Activated CD8-positive, alpha-beta memory T cell treated with anti-CD3 and anti-CD28 coated beads for 36 hours (primary cell): ENCODE data around the gene L3MBTL3. TPM values are rescaled to one million over a fixed set of nuclear protein-coding genes. Genes with fewer than 3 reads are reported as not detected.

Experiments
- CTCF ChIA-PET: fragments of 350-600 bp; sonication (Branson Sonifier 250); formaldehyde crosslinking; loops from one replicate; lab custom pipeline; 2021; ENCODE audit warnings: antibody characterized with exemption; lab: Charles Lee
- POLR2A ChIA-PET: fragments of 350-600 bp; sonication (Branson Sonifier 250); formaldehyde crosslinking; loops from one replicate; lab custom pipeline; 2021; ENCODE audit warnings: antibody characterized with exemption; lab: Charles Lee
- total RNA-seq, 2 experiments: library from RNA; stranded (reverse); gene quantifications; one replicate each; pipeline ENCODE4 v1.2.3, GENCODE V29; 2021

The L3MBTL3 gene
- total RNA-seq, 2 experiments from 2014 or later: 9.5 to 9.8 TPM

DNA sequence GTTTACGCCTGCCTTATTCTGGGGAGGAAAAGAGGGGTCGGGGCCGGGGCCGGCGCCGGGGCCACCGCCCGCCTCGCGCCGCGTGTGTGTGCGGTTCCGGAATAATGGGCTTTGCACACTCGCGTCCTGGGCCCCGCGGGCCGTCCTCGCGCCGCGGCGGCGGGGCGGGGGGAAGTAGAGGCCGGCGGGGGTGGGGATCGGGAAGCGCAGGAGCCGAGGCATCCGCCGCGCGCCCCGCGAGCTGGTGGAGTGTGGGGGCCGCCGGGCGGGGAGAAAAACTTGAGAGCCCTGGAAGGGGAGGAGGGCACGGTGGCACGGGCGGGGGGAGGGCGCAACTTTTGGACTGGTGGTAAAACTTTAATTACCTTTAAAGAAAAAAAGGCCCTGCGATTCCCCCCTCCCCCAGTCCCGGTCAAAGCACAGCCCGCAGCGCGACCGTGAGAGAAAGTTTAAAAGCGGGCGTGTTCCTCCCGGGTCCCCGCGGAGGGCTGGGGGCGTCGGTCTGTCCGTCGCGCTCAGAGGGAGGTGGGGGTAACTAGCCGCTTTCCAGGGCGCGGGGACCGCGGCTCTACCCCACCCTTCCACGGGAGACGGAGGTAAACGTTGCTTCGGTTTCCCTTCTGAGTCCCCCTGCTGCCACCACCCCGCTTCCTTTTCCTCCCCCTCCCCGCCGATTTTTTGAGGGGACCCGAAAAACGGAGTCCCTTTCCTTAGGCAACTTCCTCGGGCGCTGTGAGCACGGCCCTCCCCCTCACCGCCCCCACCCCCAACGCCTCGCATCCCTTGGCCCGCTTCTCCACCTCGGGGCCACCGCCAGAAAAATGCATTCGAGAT is 1.9 kb downstream of the L3MBTL3 start:
- POLR2A ChIA-PET: interaction anchor here (0.6 to 1.0 kb wide), 2 partner anchors 160 to 253 kb away, joined by 4 to 7 read pairs; no protein-coding TSS in a partner anchor
- CTCF ChIA-PET: interaction anchor here (0.6 to 1.3 kb wide), 4 partner anchors 45 to 336 kb away, joined by 3 to 4 read pairs (median 3); no protein-coding TSS in a partner anchor

DNA sequence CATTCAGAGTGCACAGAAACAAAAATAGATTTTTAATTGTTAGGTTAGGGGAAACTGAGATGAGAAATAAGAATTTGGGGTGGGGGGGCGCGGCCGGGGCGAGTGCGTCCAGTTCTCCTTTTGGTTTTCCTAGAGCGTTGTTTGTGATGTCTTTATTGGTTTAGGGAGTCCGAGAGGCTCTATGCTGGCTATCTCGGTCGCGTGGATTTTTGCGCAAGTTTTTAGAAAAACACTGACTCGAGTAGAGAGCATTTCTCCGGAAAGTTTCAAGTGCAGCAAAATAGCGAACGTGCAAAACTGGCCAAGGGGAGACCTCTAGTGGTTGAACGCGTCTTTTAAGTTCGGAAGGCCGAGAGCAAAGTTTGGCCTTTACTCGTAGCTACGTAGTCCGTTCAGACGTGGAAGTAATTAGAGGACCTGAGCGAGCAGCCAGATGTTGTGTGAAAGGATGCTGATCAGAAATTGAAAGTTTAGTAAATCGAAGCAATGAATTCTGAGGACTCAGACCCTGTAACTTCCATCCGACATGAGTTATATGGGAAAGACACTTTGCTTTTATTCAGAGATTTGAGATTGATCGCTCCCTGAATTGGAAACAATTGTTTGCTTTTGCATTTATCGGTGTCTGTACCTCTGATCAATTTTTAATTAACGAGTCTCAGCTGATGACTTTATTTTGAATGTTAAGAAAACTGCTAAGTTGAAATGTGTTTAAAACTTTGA is 2.7 kb downstream of the L3MBTL3 start:
- ChIA-PET POLR2A (interaction anchor here (1.0 kb wide), 1 partner anchor 254 kb away, joined by 4 read pairs; no protein-coding TSS in a partner anchor), CTCF (interaction anchor here (0.7 to 1.3 kb wide), 6 partner anchors 8 to 336 kb away, joined by 3 to 8 read pairs (median 4); no protein-coding TSS in a partner anchor)

DNA sequence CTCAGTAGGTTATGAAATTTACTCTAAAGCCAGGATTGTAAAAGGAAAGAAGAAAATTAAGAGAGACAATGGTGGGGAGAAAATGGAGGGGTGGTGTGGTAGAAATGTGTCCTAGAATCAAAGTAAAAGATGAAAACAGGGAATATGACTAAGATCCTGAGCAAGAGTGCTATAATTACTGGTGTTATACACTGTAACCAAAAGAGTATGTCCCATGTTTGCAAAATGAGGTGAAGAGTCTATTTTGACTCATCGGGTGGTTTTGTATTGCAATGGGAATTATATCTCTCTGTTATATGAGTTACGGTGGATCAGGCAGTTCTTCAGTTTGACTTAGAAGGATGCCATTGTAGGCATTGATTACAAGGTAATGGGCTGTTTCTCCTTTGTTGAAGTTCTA is 8.5 kb downstream of the L3MBTL3 start:
- POLR2A ChIA-PET: no interaction called here
- CTCF ChIA-PET: no interaction called here

DNA sequence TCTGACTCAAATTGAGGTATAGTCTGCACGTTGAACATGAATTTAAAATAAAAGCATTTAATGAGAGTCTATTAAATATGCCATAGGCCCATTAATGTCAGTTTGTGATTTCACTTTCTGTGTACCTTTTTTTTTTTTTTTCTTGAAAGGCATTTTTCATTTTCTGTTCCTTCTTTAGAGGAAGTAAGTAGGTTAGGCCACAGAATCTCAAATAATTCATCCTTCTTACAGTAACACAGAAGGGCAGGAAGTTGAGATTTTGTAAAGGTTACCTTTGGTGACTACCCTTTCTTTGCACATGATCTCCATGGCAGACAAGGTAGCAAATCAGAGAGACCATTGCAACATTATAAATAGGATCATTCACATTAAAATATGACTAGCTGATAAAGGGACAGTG is 9.6 kb downstream of the L3MBTL3 start:
- ChIA-PET POLR2A (no interaction called here), CTCF (no interaction called here)

DNA sequence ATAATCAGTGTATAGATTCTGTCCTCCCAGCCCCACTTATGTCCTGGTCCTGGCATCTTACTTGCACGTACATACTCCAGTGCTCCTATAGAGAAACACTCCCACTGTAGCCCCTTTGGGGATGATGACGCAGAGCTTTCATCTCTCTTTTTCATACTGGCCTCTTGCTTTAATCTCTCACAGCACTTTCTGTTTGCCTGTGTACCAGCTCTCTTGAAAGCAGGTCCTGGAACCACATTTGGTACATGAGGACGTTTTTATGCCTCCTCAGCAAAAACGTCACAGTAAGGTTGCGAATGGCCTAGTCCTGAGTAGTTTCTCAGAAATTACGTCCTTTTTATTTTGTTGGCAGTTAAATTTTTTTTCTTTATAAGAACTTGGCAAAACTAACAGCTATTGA is 10.8 kb downstream of the L3MBTL3 start:
- POLR2A ChIA-PET: no interaction called here
- CTCF ChIA-PET: interaction anchor here (0.6 to 2.1 kb wide), 2 partner anchors 8 to 153 kb away, joined by 3 to 8 read pairs; no protein-coding TSS in a partner anchor

DNA sequence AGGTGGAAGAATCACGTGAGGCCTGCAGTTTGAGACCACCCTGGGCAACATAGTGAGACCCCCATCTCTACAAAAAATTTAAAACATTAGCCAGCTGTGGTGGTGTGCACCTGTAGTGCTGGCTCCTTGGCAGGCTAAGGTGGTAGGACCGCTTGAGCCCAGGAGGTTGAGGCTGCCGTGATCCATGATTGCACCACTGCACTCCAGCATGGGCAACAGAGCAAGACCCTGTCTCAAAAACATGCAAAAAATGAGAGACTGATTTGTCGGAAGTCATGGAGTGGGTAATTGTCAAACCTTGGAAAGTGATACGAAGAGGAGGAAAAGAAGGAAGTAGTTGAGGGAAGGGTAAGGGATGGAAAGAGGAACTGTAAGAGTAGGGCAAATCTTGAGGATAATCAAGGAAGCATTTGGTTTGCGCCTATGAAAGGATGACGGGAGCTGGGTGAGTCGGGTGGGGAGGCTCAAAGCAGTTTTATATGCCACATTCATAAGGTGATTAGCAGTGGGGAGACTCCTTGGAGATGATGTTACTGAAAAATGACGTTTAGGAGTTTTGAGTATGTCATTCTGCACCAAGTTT is 14.5 kb downstream of the L3MBTL3 start:
- CTCF ChIA-PET: interaction anchor here (0.9 to 1.4 kb wide), 2 partner anchors 14 to 55 kb away, joined by 3 read pairs; no protein-coding TSS in a partner anchor
- POLR2A ChIA-PET: no interaction called here

DNA sequence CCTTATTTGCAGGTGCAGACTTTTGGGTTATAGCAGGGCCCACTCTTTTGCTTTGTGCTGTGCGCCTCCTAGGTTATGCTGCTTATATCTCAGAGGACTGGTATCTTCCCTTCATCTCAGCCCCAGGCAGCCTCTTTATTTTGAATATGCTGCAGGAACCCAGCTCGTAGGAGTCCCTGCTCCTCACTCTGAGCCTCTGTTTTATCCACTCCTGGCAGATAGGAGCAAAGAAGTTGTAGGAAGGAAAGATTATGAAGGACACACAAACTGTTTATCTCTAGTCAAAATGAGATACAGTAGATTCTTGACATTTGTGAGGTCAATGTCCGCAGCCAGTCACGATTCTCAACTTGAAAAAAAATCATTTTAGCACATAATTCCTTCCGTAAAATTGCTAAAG is 15.6 kb downstream of the L3MBTL3 start:
- POLR2A ChIA-PET: no interaction called here
- CTCF ChIA-PET: no interaction called here

DNA sequence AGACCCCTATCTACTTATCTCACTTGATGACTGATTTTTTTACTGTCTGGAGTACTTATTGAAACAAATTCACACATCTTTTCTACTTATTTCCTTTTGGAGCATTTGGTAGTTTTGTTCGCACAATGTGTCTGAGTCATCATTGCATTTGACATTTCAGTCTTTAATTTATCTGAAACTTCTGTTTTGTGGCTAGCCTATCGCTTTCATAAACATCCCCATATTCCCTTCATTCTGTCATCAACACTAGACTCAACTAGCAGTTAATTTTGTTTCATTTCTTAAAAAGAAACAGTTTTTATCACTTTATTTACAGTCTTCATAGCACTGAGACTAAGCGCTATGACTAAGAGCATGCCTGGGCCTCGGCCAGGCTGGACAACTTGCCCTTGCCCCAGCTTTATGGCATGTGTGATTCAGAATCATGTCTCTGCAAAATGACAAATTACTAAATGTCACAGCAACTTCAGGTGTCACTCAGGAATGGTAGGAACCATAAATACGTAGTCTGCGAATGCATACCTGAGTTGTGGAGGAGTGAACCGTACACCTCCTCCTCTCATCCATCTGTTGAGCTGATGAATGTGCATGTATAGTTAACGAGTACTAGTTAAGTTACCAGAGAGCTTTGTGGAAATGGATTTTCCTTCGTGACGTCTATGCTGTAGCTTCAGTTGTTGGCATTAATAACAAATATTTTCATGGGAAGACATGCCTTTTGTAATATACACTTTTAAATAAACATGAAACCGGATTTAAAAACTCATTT is 16.2 kb downstream of the L3MBTL3 start:
- POLR2A ChIA-PET: no interaction called here
- CTCF ChIA-PET: no interaction called here

DNA sequence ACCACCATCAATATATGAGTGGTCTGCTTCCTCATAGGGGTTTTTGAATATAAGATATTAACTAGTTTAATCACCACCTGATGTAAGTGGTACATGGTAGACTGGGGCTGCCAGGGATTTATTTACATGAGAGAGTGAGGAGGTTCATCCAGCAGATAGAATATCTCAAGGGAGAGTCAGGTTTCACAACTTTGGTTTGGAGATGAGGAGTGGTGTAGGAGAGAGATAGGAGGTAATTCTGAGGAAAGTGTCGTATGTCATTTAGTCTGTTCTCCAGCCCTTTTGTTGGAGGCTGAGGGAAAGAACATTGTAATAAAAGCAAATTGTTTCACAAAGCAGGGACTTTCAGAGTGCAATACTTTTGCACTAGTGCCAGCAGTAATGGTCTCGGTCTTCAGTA is 16.8 kb downstream of the L3MBTL3 start:
- CTCF ChIA-PET: no interaction called here

DNA sequence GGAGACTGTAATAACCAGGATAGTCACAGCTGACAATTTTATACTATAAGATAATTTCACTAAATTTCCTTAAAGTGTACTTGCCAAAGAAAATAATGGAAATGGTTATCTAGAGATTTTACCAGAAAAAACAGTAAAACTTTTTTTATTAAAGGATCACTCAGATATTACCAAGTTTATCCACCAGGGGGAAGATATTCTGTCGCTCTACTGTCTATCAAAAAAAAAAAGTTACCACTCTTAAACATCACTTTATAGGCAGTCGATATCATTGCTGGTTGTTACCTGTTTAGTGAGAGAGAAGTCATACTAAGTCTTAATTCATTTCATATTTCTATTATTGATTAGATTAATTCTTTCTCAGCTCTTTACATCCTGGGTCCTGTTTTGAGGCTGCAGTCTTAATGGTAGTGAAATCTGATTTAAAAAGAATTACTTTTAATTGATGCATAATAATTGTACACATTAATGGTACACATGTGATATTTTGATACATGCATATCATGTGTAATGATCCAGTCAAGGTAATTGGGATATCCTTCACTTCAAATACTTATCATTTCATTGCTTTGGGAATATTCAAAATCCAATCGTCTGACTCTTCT is 18.9 kb downstream of the L3MBTL3 start:
- CTCF ChIA-PET: interaction anchor here (1.2 kb wide), 1 partner anchor 433 kb away, joined by 3 read pairs; no protein-coding TSS in a partner anchor

More for the DNA sequence above, 16.8 kb downstream of the L3MBTL3 start:
- POLR2A ChIA-PET: no interaction called here

DNA sequence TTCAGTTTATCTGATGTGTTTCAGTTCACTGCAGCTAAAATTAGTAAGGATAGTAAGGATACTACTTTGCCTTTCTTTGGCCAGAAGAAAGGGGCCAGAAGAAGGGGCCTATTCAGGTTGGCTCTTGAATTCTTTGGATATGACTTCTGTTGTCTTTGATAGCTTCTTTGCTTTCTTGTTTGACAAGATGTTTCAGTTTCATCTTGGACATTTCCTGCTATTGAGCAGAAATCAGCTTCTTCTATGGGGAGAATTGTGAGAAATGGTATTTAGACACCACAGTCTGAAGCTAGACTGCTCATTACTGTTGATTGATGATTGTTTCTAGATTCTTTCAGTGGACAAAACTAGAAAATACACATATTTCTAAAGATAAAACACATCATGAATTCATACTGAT is 23.2 kb downstream of the L3MBTL3 start:
- POLR2A ChIA-PET: no interaction called here
- CTCF ChIA-PET: no interaction called here

More for the DNA sequence above, 18.9 kb downstream of the L3MBTL3 start:
- POLR2A ChIA-PET: no interaction called here

DNA sequence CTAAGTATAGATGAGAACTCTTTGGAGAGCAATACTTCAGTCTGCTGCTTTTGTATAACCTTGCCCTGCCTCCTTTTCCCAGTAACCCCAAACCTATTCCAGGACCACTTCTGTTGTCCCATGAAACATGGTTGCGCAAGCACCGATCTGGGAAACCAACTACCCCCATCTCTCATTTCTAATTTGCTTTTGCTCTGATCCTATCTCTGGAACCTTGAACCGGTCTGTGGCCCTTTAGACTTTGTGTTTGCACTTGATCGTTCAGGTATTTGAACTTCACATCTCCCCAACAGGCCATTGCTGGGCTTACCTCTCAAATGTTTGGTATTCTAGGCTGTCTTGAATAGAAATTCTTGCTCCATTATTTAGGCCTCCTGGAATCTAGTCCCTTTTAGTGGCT is 25.0 kb downstream of the L3MBTL3 start:
- ChIA-PET CTCF (no interaction called here), POLR2A (no interaction called here)

DNA sequence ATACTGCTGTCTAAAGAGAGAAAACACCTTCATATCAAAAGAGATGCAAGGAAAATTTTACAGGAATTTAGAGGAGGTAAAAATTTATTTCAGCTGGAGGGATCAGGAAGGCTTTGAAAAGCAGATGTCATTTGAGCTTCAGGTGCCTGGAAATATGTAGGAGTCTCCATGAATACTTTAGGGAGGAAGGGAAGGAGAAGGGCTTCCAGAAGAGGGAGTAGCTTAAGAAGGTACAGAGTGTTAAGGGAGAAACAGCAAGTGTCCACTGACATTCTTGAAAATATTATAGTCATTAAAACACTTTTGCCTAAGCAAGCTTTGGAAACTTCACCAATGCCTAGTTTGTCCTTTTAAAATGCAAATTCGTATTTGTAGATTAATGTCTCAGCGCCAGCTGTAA is 27.2 kb downstream of the L3MBTL3 start:
- POLR2A ChIA-PET: no interaction called here
- CTCF ChIA-PET: no interaction called here

DNA sequence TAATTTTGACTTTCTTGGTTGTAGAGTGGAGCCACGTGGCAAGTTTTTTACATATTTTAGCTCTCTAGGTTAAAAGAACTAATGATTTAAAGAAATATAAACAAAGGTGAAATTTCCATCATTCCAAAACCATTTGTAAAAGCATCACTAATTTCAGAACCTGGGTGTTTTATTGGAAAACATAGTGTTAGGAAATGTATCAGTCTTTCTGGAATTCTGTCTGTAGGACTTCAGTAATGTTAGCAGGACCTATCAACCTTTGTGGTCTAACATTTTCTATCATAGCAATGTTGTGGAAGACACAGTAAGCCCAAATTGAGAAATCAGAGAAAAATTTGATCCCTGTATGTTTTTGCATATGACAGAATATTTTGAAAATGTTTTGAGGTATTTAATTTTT is 28.3 kb downstream of the L3MBTL3 start:
- ChIA-PET CTCF (interaction anchor here (1.0 kb wide), 1 partner anchor 15 kb away, joined by 3 read pairs; no protein-coding TSS in a partner anchor), POLR2A (no interaction called here)

DNA sequence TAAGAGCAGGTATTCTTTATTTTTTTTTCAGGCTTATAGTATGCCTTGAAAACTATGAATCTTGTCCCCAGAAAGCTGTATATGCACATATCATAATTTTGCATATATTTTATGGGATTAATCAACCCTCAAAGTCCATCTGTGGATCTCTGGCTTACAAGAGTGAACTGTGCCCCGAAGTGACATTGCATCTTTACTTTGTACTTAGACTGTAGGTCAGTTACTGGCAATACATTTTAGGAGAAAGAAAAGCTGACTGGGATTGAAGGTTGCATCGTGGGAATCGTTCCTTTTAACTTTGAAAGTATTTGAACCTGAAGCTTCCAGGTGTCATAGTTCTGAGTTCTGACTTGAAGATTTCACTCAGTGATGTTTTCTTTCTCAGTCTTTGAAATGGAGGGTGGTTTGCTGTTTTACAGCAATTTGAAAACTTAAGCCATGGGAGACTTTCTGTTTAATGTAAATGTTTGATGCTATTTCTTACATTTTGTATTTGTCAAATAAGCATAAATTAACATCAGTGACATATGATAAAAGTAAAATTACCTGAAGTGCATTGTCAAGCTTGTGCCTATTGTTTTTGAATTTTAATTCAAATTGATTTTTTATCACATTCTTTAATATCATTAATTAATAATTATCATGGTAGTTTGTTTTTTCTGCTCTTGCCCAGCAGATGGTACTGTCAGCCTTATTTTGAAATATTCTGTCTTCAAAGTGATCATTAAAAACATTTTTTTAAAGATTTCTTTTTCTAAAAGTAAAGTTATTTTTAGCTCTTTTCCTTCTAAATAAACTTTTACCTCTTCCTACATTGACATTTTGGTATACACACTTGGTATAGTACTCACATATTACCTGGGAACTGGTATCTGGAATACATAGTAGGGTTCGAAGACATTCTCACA is 29.0 kb downstream of the L3MBTL3 start:
- POLR2A ChIA-PET: no interaction called here
- CTCF ChIA-PET: interaction anchor here (1.0 kb wide), 1 partner anchor 15 kb away, joined by 3 read pairs; no protein-coding TSS in a partner anchor

DNA sequence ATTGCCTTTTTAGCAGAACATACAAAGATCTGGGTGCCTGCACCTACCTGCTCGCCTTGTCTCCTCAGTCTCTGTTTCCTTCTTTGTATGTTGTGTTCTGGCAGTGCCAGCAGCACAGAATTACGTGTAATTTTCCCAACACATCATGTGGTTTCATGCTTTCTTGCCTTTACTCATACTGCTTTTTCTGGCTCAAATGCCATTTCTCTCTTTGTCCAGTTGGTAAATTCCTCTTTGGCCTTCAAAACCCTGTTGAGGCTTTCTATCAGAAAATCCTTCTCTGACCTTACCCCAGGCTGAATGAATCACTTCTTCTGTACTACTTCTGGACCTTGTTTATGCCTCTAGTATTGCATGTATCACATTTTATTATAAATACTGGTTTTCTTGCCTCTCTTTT is 31.8 kb downstream of the L3MBTL3 start:
- ChIA-PET POLR2A (no interaction called here), CTCF (no interaction called here)

DNA sequence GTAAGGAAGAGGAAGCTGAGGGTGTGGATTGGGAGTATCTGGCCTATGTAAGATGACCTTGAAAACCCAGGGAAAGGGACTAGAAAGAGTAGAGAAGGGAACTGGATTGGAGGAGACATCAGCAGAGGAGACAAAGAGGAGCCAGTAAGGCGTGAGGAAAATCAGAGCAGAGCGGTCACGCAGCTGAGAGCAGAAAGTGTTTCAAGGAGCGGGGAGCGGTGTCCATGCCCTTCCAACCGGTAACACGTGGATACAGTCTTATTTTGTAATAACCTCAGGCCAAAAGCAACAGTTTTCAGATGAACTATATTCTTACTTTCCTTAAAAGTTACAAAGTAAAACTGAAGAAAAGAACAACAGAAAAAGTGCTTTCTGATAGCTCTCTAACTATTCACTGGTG is 36.3 kb downstream of the L3MBTL3 start:
- ChIA-PET CTCF (no interaction called here), POLR2A (no interaction called here)

DNA sequence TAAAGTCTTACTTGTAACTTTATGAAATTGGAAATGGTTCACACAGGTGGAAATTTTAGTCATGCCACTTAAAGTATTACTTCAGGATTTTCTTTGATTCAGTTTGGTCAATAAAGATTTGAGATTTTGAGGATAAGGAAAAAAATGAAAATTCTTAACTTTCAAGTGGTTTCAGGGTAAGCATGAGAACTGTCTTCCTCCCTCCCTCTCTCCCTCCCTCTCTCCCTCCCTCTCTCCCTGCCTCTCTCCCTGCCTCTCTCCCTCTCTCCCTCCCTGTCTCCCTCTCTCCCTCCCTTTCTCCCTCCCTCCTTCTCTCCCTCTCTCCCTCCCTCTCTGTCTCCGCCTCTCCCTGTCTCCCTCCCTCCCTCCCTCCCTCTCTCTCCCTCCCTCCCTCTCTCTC is 36.9 kb downstream of the L3MBTL3 start:
- ChIA-PET CTCF (no interaction called here), POLR2A (no interaction called here)
